CD4-positive, alpha-beta T cell treated with Interleukin-15 for 4 hours (primary cell): ENCODE data around the gene THEM5.
"Not testable (repeated sequence)": the region's sequence is repeated elsewhere in the genome, so short reads cannot be mapped to it uniquely, and the experiment has no call there.

Experiments used
- DNase-seq: peaks from one replicate; pipeline ENCODE4 v3.0.0-alpha.2; 2020; ENCODE audit warnings: low spot score

THEM5 gene

DNA sequence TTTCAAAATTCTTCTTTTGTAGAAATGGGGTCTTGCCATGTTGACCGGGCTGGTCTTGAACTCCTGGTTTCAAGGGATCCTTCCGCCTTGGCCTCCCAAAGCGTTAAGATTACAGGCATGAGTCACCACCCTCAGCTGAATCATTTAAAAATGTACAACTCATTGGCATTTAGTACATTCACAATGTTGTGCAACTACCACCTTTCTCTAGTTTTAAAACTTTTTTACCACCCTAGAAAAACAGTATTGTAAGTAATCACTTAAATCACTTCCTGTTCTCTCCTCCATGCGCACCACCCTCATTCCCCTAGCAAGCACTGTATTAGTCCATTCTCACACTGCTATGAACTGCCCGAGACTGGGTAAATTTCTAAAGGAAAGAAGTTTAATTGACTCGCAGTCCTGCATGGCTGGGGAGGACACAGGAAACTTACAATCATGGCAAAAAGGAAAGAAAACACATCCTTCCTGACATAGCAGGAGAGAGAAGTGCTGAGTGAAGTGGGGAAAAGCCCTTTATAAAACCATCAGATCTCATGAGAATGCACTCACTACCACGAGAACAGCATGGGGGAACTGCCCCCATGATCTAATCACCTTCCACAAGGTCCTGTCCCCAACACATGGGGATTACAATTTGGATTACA lies 14.4 kb upstream of the THEM5 start:
- no peak for DNase-seq

DNA sequence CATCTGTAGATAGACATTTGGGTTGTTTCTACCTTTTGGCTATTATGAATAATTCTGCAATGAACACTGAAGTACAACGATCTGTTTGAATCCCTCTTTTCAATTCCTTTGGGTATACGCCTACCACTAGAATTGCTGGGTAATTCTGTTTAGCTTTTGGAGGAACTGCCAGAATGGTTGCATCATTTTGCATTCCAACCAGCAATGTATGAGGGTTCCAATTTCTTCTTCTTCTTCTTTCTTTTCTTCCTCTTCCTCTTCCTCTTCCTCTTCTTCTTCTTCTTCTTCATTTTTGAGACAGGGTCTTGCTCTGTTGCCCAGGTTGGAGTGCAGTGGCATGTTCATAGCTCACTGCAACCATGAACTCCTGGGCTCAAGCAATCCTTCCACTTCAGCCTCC lies 13.8 kb upstream of the THEM5 start:
- DNase-seq, result no peak

DNA sequence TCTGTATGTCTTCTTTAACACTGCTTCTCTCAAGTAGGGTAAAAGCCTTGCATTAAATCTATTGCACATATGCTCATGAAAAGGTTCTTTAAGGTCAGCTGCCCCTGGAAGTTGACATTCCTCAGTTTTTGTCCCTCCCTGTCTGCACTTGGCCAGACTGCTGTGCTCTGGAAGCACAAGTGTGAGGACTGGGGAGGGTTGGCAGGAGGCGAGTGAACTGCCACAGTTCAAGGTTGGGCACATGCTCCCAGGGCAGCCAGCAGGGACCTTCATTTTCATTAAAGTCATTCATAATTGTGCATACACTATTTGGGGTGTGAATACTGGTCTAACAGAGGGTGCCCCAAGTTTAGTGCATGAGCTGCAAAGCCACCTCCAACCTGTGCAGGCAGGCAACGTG lies 10.9 kb upstream of the THEM5 start:
- no peak for DNase-seq

DNA sequence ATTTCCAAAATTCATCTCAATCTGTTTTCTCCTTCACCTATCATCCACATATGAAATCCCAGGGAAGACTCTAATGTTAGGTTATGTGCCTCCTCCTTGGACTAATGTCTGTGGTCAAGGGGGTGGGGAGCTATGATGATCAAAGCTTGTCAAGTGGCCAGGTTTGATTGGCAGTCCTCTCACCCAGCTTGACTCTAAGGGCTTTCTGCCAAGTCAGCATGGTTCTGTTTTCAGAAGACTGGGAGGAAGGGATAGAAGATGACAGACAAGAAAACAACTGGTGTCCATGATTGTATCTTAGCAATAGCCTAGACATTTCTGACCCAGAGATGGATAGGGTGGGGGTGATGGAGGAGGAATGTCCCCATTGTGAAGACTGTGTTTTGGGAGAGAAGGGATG lies 9.1 kb upstream of the THEM5 start:
- DNase-seq, result no peak

DNA sequence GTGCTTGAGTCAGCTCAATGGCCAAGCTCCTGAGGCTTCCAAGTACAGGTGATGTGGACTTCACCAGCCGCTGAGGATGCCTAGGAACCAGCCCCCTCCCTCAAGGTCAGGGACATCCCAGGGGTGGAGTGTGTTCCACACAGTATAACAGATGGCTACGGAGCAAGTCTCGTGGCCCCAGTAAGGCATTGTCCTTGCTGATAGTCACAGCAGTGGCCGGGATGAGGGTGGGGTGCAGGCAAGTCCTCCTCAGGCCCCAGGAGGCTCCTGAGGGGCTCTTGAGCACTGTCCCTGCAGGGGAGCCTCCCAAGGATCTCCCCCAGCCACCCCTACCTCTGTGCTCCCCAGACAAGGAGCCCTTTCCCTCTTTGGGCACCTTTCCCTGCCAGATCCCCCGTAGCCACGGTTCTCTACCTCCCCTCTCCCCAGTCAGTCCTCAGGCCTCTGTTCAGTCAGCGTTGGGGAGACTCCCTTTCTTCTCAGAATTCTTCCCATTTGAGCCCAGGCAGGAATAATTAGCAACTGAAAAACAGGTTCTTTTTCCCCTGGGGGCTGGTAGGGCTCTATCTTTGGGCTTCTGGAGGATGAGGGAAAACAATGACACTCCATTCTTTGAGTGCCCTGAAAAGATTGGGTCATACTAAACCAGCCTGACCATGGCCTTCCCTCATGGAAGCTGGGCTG lies 7.1 kb upstream of the THEM5 start:
- no peak for DNase-seq

DNA sequence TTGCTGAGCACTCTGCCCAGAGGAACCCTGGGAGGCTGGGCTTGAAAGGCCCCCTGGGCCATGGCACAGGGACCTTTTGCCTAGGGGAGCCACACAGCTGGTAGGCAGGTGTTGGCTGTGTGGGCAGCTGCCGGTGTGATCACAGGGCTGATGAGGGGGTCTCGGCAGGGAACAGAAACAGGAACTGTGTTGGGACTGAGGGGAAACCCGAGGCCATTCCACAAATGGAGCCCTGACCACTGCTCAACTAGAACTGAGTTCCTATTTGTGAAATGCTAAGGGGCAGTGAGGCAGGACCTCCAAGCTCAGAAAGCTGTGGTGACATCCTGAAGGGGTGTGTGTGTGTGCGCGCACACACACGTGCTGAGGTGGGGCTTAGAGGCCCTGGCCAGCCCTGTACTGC lies 6.4 kb upstream of the THEM5 start:
- no peak for DNase-seq

DNA sequence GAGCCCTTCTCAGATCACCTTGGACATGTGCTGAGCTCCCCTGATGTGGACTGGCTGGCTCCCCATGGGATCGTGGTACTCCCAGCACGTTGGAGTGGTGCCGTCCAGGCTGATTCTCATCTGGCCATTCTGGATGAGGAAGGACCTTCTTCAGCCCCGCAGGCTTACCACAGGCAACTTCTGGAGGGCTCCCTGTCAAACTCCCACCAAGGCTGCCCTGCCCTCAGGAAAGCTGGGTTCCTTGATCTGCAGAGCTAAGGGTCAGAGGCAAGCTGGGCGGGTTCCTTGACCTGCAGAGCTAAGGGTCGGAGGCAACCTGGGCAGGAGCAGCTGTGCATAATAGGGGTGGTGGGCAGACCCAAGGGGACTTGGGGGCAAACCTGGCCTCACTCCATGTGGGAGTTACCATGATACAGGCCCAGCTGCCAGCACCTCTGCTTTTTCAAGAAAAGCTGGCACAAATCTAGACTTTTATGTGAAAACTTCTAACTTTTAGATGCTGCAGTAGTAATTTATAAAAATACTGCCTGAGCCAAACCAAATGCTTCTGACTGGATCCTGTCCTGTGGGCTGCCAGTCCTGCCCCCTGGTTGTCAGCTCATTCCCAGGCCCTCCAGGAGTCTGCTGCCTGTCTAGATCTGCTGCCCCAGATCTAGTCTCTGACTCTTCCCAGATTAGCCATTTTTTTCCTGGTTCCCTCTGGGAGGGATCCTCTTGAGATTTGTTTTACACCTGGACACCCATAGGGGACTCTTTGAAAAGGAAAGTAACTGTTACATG lies 5.6 kb upstream of the THEM5 start:
- DNase-seq, result no peak

DNA sequence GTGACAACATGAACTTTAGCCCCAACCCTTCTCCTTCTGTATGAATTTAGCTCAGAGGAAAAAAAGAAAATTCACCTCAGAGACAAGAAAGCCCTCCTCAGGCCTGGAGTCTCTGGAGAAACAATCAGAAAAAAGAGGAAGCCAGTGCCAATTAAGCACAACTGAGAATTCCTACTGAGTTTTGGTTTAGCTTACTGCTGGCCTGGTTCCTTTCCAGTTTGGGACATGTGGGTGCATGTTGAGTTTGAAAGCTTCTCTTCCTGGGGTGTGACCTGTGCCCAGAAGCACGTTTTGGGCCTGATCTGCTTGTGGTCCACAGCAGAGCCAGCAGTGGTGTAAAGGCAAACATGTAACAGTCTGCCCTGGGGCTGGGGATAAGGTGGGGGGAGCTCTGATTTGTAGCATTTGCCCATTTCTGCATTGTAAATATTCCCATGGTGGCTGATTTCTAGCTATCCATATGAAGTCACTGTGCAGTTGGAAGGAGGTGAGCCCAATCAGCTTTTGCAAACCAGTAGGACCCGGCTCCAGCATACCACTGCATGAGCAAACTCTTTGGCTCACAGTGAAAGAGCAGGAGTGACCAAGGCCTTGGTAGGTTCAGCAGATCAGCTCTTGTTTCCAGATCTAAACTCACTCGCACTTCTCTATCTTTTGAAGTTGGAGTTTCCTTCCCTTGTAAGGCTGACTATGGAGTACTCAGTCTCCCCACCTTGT lies 4.7 kb upstream of the THEM5 start:
- no peak for DNase-seq

DNA sequence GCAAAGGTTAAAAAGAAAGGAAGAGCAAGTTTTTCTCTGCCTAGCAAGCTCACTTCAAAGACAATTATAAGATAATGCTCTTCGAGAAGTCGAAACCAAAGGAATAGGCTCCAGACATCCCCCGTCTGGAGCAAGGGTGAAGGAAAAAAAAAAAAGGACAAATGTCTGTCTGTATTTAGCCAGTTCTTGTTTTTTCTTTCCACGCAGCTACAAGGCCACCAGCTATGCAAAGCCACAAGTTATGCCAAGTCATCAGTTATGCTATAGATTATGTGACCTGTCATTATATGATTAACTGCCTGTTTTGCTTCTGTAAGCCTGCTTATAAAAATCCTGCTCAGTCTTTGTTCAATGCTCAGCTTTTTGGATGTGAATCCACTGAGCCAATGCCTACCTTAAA lies 2.4 kb upstream of the THEM5 start:
- DNase-seq, result no peak

DNA sequence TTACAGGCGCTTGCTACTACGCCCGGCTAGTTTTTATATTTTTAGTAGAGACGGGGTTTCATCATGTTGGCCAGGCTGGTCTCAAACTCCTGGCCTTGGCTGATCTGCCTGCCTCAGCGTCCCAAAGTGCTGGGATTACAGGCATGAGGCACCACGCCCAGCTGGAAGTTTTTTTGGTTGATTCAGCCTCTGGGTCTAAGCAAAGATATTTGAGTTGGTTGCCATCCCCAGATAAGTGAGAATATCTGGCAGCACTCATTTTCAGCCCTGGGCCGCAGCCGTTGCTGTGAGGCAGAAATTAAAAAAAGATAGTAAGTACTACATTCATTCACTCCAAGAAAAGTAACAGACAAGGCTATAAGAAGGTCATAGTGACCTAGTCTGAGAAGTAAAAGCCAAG lies 2.0 kb upstream of the THEM5 start:
- DNase-seq, result not testable (repeated sequence)

DNA sequence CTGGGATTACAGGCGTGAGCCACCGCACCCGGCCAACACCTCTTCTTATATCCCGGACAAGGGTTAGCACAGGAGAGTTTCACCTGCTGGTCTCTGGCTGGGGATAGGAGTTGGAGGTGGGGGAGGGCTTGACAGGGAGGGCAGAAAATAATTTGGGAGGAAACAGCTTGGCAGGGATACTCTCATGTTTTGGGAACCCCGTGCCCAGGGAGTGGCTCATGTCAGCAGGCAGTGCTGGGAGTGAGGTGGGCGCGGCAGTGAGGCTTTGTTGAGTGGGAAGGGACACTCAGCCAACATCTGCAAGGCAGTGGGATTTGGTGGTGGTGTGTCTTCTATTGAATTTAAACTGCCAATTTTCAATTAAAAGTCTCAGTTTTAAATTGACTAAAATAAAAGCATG lies 1.1 kb upstream of the THEM5 start:
- no peak for DNase-seq

DNA sequence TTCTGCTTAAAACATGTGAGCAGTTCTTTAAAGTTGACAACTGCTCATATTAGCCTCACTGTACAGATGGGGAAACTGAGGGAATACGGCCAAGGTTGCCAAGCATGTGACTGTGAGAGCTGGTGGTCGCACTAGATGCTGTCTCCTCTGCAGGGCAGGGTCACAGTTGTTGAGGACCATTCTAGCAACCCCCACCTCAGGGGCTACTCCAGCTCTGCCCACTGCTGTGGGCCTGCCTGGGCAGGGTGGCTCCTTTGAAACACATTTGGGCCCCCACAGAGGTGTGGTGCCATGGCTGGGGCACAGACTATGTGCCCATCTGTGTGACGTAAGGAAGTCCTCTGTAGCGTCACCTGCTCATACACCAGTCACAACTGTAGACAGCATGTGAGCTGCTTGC lies 779 bp downstream of the THEM5 start:
- DNase-seq, result no peak

DNA sequence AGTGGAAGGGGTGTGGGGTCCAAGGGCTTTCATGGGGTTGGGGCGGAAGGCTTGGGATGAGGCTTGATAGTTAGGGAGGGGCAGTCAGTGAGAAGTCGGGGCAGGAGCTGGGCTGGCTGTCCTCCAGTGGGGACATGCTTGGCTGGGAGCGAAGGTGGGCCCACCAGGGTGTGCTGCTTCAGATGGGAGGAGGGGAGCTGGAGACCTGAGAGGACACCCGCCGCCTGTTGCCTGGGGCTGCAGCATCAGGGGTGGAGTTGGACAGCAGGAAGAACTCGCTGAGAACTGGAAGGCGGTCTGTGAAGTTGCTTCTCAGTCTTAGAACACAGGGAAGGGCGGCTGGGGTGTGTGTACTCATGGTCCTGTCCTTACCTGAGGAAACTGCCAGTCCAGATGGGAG lies 1.6 kb downstream of the THEM5 start:
- DNase-seq, result no peak

DNA sequence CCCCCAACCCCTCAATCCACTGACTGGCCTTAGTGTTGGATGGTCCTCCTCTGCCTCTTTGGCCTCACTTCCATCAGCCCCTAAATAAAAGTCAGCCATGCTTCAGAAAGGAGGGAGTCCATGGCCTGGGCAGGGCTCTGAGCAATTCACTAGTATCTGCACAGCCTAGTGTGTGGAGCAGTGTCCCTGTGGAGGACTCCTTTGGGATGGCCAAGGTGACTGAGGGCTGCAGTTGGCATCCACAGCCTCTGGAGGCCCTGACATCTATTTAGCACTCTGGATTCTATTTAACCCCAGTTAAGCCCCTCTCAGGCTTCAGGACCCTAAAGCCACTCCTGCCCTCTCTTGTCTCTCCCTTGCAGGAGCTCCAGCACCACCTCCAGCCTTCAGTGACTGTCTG lies 3.6 kb downstream of the THEM5 start:
- no peak for DNase-seq

DNA sequence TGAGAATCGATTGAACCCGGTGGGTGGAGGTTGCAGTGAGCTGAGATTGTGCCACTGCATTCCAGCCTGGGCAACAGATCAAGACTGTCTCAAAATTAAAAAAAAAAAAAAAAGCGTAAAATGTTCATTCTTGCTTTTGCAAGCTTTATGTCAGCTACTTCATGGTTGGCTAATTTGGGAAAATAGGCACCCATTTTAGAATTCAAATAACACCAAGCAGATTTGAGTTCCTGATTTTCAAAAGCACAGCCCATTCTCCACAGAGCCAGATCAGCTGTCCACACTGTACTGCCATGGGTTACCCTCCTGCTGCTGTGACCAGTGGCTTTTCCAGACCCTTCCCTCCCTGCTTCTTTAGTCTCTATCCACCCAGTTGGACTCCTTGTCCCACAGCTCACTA lies 4.4 kb downstream of the THEM5 start:
- no peak for DNase-seq

DNA sequence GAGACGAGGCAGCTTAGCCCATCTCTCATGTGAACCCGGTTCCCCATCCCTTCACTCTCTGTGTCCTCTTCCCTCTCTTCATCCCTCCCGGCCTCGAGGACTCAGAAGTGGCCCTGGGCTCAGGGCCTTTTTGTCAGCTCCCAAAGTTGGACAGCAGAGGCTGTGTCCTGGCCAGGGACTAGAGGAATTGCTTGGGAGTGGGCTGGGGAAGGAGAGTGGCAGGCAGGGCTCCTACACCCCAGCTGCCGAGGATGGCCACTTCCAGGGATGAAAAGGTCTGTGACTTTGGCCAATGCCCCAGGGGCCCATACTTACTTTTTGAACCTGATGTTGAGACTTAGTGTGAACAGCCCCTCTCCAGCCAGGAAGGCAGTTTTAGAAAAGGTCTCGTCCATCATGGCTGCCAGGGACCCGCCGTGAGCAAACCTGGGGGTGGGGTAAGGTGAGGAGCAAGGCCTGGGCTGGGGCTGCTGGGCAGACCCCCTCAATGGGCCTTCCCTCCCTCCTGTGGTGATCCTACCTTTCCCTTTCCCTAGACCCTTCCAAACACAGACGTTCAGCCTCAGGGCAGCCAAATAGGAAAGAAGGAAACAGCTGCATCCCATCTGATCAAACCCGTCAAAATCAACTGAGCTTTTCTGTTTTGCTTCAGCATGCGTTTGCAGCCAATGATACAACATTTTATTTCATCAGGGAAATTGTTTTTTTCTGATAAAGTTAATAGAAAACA lies 5.5 kb downstream of the THEM5 start:
- DNase-seq, result no peak

DNA sequence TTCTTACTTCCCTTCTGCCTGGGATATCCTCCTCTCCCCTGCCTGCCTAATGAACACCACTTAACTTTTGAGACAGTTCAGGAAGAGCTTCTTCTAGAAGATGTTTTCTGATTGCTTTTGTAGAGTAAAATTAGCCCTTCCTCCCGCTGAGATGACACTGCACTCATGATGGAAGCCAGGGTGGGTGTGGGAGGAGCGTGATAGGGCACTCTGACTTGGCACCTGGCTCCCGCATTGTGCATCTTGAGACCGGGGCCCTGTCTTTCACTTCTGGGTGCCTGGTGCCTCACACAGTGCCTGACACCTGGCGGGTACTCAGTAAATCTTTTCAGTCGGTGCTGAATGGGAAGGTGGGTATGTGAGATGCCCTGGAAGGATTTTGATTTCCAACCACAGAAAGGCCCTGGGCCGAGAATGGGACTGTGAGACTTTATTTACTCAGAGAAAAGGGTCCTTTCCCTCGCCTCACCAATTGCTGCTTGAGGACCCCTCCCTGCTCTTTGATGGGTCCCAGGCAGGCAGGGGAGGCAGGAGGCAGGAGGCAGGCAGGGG lies 6.8 kb downstream of the THEM5 start:
- no peak for DNase-seq

DNA sequence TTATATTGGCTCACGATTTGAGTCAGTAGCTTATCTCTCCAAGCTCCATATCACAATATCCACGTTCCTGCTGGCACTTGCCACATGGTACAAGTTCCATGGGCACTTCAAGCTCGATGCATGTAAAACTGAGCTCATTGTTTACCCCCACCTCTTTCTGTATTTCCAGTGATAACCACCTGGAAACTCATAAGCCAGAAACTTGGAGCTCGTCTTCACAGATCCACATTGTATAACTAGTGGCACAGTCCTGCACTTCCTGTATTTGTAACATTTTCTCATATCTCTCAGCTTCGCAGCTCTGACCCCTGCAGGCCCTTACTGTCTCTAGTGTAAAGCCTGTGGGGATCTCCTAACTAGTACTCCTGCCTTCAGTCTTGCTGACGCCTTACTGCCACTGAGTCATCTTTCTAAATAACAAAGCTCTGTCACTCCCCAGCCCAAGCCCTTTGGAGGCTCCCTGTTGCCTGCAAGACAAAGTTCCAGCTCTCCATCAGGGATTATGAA lies 7.4 kb downstream of the THEM5 start:
- no peak for DNase-seq

DNA sequence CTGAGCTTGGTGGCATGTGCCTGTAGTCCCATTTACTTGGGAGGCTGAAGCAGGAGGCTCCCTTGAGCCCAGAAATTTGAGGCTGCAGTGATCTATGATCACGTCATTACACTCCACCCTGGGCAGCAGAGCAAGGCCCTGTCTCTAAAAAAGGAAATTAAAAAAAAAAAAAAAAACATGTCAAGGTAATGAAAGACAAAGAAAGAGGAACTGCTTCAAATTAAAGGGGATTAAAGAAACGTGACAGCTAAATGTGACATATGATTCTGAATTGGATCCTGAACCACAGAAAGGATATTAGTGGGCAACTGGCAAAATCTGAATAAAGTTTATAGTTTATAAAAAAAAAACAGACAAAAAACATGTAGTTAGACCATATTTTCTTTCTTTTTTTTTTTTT lies 10.1 kb downstream of the THEM5 start:
- DNase-seq, result no peak

DNA sequence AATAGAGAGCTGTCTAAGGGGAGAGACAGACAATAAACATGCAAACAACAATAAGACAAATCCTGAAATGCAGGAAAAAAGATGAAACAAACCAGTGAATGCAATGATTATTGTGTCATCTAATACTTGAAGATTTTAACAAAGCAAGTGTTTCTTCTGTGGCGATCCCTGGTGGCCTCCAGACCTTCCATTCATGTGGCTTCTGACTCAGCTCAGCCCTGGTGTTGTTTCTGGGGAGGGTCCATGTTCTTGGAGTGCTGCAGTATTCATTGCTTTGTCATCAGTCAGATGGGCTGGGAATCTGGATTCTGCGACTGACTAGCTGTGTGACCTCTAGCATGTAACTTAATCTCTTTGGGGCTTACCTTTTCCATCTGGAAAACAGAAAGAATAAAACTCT lies 12.4 kb downstream of the THEM5 start:
- no peak for DNase-seq

DNA sequence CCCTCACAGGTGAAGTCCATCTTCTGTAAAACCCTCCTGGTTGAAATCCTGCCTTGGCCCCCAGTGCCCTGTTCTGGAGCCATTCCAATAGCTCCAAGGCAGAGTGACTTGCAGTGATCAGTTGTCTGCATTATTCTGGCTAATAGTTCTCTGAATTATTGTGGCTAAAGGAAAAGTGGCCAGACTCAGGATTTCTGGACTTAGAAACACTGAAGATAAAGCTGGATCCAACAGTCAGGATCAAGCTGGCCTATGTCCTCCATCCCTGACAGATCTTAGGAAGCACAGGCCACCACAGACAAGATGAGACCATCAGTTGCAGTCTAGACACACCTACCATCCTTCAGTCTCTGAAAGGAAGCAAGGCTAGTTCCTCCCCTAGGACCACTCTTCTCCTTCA lies 13.1 kb downstream of the THEM5 start:
- no peak for DNase-seq
